AG08396 (cell line): ENCODE measurements around the gene ZFP28.

Source experiments
- DNase-seq: peaks from one replicate; pipeline ENCODE4 v3.0.0; 2012; ENCODE audit warnings: low spot score, mixed read lengths

The ZFP28 gene

DNA sequence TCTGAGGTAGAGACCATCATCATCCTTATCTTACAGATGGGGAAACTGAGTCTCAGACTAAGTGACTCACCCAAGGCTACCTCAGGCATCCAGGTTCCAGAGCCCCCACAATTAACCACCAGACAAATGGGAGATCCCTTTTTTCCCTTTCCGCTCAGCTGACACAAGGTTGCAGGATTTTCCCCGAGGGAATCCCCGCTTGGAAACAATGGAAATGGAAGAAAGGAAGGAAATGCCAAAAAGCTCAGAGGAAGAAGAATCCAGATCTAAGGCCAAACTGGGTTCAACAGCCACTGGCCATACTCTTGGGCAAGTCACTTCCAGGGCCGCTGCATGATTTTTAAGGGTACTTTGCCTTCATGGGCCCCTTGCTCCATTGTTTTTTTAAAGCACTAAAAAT, 57.9 kb downstream of the ZFP28 start:
- no peak for DNase-seq

DNA sequence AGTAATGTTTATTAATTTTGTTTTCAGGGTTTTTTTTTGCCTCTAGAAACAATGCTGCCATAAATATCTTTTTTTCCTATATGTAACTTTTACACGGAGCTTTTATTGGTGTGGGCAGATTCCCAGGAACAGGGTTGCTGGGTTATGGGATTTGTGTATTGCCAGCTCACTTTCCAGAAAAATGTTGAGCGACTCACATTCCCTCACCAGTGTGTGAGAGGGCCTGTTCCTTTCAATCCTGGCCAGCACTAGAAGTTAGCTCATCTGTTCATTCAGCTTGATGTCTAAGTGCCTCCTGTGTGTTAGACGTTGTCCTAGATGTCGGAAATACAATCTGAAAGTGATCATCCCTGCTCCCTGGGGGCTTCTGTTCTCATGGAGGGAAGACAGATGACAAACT, 58.9 kb downstream of the ZFP28 start:
- DNase-seq, result no peak

DNA sequence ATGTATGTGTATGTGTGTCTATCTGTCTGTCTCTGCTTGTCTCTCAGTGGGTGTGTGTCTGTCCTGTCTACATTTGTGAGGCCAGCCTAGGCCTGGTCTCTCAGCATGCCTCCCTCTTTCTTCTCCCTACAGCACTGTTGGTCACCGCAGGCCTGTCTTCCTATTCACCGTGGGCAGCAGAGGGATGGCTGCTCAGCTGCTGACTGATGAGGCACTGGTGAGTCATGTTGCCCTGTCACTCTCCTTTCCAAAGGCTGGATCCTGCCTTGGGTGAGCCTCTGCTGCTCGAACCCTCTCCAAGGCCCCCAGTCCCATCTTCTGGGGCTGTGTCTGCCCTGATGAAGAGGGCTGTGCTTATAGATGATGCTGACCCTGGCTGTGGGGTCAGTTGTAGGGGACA, 62.6 kb downstream of the ZFP28 start:
- no peak for DNase-seq

- DNase-seq, result no peak
Observed at GRCh38 chr19:56603829-56604228, 65.1 kb downstream of the ZFP28 start.
